ENCODE measurements around the gene GRM1. TPM values are rescaled to one million over a fixed set of nuclear protein-coding genes. Genes with fewer than 3 reads are reported as not detected.

GRM1 gene
- total and polyA plus RNA-seq, 9 of the 15 experiments (the other 6 are each of a cell fraction or from before 2014, with no cell fraction given), result not detected

- no peak overlapping the region for H2AFZ ChIP-seq (ENCODE audit: low read depth, low read length)
- intact Hi-C loops (cut with micrococcal nuclease) (no loop called here), in situ Hi-C loops (cut with MboI) (no loop called here)
- no peaks in the 10 kb centered on the region for H3K9me3 ChIP-seq (replicated peaks; ENCODE audit: control insufficient read depth, insufficient read depth, low read depth, low read length)
- BruUV-seq (replicated peaks), result no TSS peak
- no peaks in the 10 kb centered on the region for H3K79me2 ChIP-seq (ENCODE audit: control insufficient read depth, insufficient read depth, low read length)
- H3K9me1 ChIP-seq (ENCODE audit: control insufficient read depth, insufficient read depth, low read length), result no peaks in the 10 kb centered on the region
- no peaks in the 10 kb centered on the region for H3K36me3 ChIP-seq (ENCODE audit: control insufficient read depth, insufficient read depth, low read length)
- FAIRE-seq (no peak), DNase-seq (ENCODE audit: extremely low read depth in 1 of 4, low spot score in 3 of 4) (no peak), ATAC-seq (no peak)
- H3K4me3 ChIP-seq, result no peak overlapping the region
- CTCF ChIA-PET (ENCODE audit: low intra/inter-chr PET ratio), result interaction anchor here (0.6 kb wide), 1 partner anchor 1960 kb away, joined by 3 read pairs; no protein-coding TSS in a partner anchor
- no peaks in the 10 kb centered on the region for H3K4me1 ChIP-seq (replicated peaks in 1 of 2; ENCODE audit: control insufficient read depth in 2 of 2, insufficient read depth in 2 of 2, low read length in 2 of 2)
- H4K20me1 ChIP-seq (replicated peaks; ENCODE audit: control insufficient read depth, insufficient read depth, low read length), result no peaks in the 10 kb centered on the region
- no peak overlapping the region for H3K4me2 ChIP-seq (ENCODE audit: insufficient read depth, low read length)
- TF ChIP-seq ZNF668 (CRISPR knock-in tag; IDR thresholded peaks at IDR 0.05) (no peak), HSF4 (CRISPR knock-in tag; IDR thresholded peaks at IDR 0.05; ENCODE audit: borderline replicate concordance) (no peak), ELF2 (CRISPR knock-in tag; IDR thresholded peaks at IDR 0.05) (no peak), SLC30A9 (CRISPR knock-in tag; IDR thresholded peaks at IDR 0.05) (no peak), ZNF232 (CRISPR knock-in tag; IDR thresholded peaks at IDR 0.05) (no peak)
- TF ChIP-seq, protein P1, sequence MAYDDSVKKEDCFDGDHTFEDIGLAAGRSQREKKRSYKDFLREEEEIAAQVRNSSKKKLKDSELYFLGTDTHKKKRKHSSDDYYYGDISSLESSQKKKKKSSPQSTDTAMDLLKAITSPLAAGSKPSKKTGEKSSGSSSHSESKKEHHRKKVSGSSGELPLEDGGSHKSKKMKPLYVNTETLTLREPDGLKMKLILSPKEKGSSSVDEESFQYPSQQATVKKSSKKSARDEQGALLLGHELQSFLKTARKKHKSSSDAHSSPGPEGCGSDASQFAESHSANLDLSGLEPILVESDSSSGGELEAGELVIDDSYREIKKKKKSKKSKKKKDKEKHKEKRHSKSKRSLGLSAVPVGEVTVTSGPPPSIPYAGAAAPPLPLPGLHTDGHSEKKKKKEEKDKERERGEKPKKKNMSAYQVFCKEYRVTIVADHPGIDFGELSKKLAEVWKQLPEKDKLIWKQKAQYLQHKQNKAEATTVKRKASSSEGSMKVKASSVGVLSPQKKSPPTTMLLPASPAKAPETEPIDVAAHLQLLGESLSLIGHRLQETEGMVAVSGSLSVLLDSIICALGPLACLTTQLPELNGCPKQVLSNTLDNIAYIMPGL (CRISPR knock-in tag; IDR thresholded peaks at IDR 0.05), result no peak
- POLR2A ChIA-PET, result interaction anchor here (0.6 kb wide), 1 partner anchor 1815 kb away, joined by 3 read pairs; no protein-coding TSS in a partner anchor
- H3K9ac ChIP-seq (ENCODE audit: insufficient read depth in 1 of 2, low read depth in 2 of 2, low read length in 2 of 2), result no peak overlapping the region
- H3K27me3 ChIP-seq (ENCODE audit: control insufficient read depth in 2 of 2, insufficient read depth in 2 of 2, low read length in 2 of 2), result no peaks in the 10 kb centered on the region
- WGBS (ENCODE audit: insufficient coverage, low coverage, missing lambda C conversion rate), result 0% methylated on average over 3 of the region's 3 CpGs
- no peak overlapping the region for H3K27ac ChIP-seq (ENCODE audit: extremely low read depth, low read depth, low read length)
These were observed 302.2 kb downstream of the GRM1 start for GRCh38 chr6:146331013-146331412.
